Astrocyte (in vitro differentiated cells and primary cell): ENCODE data around the gene CCR2. TPM values are rescaled to one million over a fixed set of nuclear protein-coding genes. Genes with fewer than 3 reads are reported as not detected.
"Not testable (repeated sequence)": the region's sequence is repeated elsewhere in the genome, so short reads cannot be mapped to it uniquely, and the experiment has no call there.

Experiments used
- DNase-seq: peaks from one replicate; pipeline ENCODE4 v3.0.0-alpha.2; 2010; ENCODE audit warnings: low read depth
- FAIRE-seq: peaks from 2 replicates; lab custom pipeline; 2011; peaks lifted over from hg19 to GRCh38; lab: Jason Lieb, UNC
- H2AFZ ChIP-seq: 2 replicates; pipeline ENCODE4 v1.6.0; 2012; ENCODE audit warnings: low read depth, low read length, inconsistent platforms
- H3K27ac ChIP-seq: 2 replicates; pipeline ENCODE4 v1.5.1; 2011; ENCODE audit warnings: low read depth, low read length, inconsistent platforms
- H3K27me3 ChIP-seq: 2 replicates; pipeline ENCODE4 v1.6.0; 2011; ENCODE audit warnings: low read length, inconsistent platforms; ENCODE audit not compliant: insufficient read depth
- H3K36me3 ChIP-seq: 2 replicates; pipeline ENCODE4 v1.5.1; 2011; ENCODE audit warnings: low read length, inconsistent platforms; ENCODE audit not compliant: insufficient read depth
- H3K4me1 ChIP-seq: 2 replicates; pipeline ENCODE4 v1.5.1; 2011; ENCODE audit warnings: low read length, inconsistent platforms; ENCODE audit not compliant: insufficient read depth
- H3K4me2 ChIP-seq: 2 replicates; pipeline ENCODE4 v1.6.0; 2012; ENCODE audit warnings: low read length, inconsistent platforms
- H3K4me3 ChIP-seq: 2 replicates; pipeline ENCODE4 v1.5.1; 2011; ENCODE audit warnings: low read depth, mild to moderate bottlenecking, low read length, inconsistent platforms; ENCODE audit not compliant: insufficient read depth
- H3K79me2 ChIP-seq: 2 replicates; pipeline ENCODE4 v1.6.0; 2012; ENCODE audit warnings: mild to moderate bottlenecking, low read length, inconsistent platforms; ENCODE audit not compliant: insufficient read depth
- H3K9ac ChIP-seq: 2 replicates; pipeline ENCODE4 v1.6.0; 2012; ENCODE audit warnings: mild to moderate bottlenecking, low read length, inconsistent platforms
- H3K9me3 ChIP-seq: 2 replicates; pipeline ENCODE4 v1.5.1; 2012; ENCODE audit warnings: low read depth, mild to moderate bottlenecking, low read length, inconsistent platforms; ENCODE audit not compliant: insufficient read depth
- H4K20me1 ChIP-seq: 2 replicates; pipeline ENCODE4 v1.6.0; 2012; ENCODE audit warnings: low read length, inconsistent platforms; ENCODE audit not compliant: insufficient read depth
- H3K27ac Mint-ChIP-seq: one replicate; pipeline ENCODE4 v1.8.0; 2021; ENCODE audit warnings: mild to moderate bottlenecking, mixed read lengths; ENCODE audit not compliant: unreplicated experiment
- H3K27me3 Mint-ChIP-seq: one replicate; pipeline ENCODE4 v1.8.0; 2021; ENCODE audit warnings: low read depth, mixed read lengths; ENCODE audit not compliant: unreplicated experiment
- H3K36me3 Mint-ChIP-seq: one replicate; pipeline ENCODE4 v1.8.0; 2021; ENCODE audit warnings: low read depth, mixed read lengths; ENCODE audit not compliant: unreplicated experiment
- H3K4me1 Mint-ChIP-seq: one replicate; pipeline ENCODE4 v1.8.0; 2021; ENCODE audit warnings: low read depth, mixed read lengths; ENCODE audit not compliant: unreplicated experiment
- H3K4me3 Mint-ChIP-seq: one replicate; pipeline ENCODE4 v1.8.0; 2021; ENCODE audit warnings: mild to moderate bottlenecking, moderate library complexity, mixed read lengths; ENCODE audit not compliant: unreplicated experiment
- H3K9me3 Mint-ChIP-seq: one replicate; pipeline ENCODE4 v1.8.0; 2021; ENCODE audit warnings: mild to moderate bottlenecking, mixed read lengths; ENCODE audit not compliant: unreplicated experiment
- CTCF ChIP-seq: IDR thresholded peaks from 2 replicates; pipeline ENCODE4 v1.5.1; 2011; ENCODE audit warnings: low read depth, mild to moderate bottlenecking, inconsistent platforms, low read length, moderate library complexity; ENCODE audit not compliant: insufficient read depth
- EZH2 ChIP-seq: IDR thresholded peaks from 2 replicates; pipeline ENCODE4 v1.6.1; 2012; ENCODE audit warnings: mild to moderate bottlenecking, low read length, inconsistent platforms; ENCODE audit not compliant: insufficient read depth
- total RNA-seq: library from RNA; stranded (reverse); gene quantifications from 2 replicates; pipeline ENCODE4 v1.2.1, GENCODE V29; 2021

Gene CCR2
- total RNA-seq, 1 donor from 2014 or later = not detected

GRCh38 chr3:46321461-46322104, 32.3 kb upstream of the CCR2 start:
- no peak for TF ChIP-seq CTCF
- TF ChIP-seq EZH2 = no peak
- Histone ChIP-seq H3K36me3 (no peaks in the 10 kb centered on the region), H3K9ac (no peak overlapping the region), H3K27ac (no peak overlapping the region), H2AFZ (no peak overlapping the region), H3K4me3 (no peak overlapping the region), H3K4me1 (no peaks in the 10 kb centered on the region), H3K27me3 (no peaks in the 10 kb centered on the region), H3K4me2 (no peak overlapping the region), H3K79me2 (no peaks in the 10 kb centered on the region), H3K9me3 (no peaks in the 10 kb centered on the region), H4K20me1 (no peaks in the 10 kb centered on the region)
- FAIRE-seq (no peak), DNase-seq (no peak)
- no peaks in the 10 kb centered on the region for H3K36me3 Mint-ChIP-seq
- H3K4me1 Mint-ChIP-seq = no peaks in the 10 kb centered on the region
- peaks cover 3% of the 10 kb centered on the region for H3K9me3 Mint-ChIP-seq
- no peak overlapping the region for H3K4me3 Mint-ChIP-seq
- H3K27me3 Mint-ChIP-seq = peaks cover 22% of the 10 kb centered on the region
- no peak overlapping the region for H3K27ac Mint-ChIP-seq

GRCh38 chr3:46324036-46324435, 29.9 kb upstream of the CCR2 start:
- TF ChIP-seq EZH2 (no peak), CTCF (no peak)
- H3K4me1 Mint-ChIP-seq = no peaks in the 10 kb centered on the region

GRCh38 chr3:46325645-46326300, 28.1 kb upstream of the CCR2 start:
- Histone ChIP-seq H3K36me3 (no peaks in the 10 kb centered on the region), H3K4me1 (no peaks in the 10 kb centered on the region), H2AFZ (no peak overlapping the region), H4K20me1 (no peaks in the 10 kb centered on the region), H3K4me2 (no peak overlapping the region), H3K27me3 (no peaks in the 10 kb centered on the region), H3K27ac (no peak overlapping the region), H3K9ac (no peak overlapping the region), H3K4me3 (no peak overlapping the region), H3K9me3 (no peaks in the 10 kb centered on the region), H3K79me2 (no peaks in the 10 kb centered on the region)
- no peak overlapping the region for H3K4me3 Mint-ChIP-seq
- DNase-seq (no peak), FAIRE-seq (no peak)
- TF ChIP-seq CTCF = no peak
- no peak for TF ChIP-seq EZH2
- no peaks in the 10 kb centered on the region for H3K4me1 Mint-ChIP-seq
- H3K27ac Mint-ChIP-seq = no peak overlapping the region
- H3K36me3 Mint-ChIP-seq = no peaks in the 10 kb centered on the region
- H3K27me3 Mint-ChIP-seq = peaks cover 22% of the 10 kb centered on the region
- no peaks in the 10 kb centered on the region for H3K9me3 Mint-ChIP-seq

More at GRCh38 chr3:46324036-46324435, 29.9 kb upstream of the CCR2 start:
- Histone ChIP-seq H3K9ac (no peak overlapping the region), H3K27me3 (no peaks in the 10 kb centered on the region), H3K9me3 (no peaks in the 10 kb centered on the region), H3K4me3 (no peak overlapping the region), H3K79me2 (no peaks in the 10 kb centered on the region), H2AFZ (no peak overlapping the region), H4K20me1 (no peaks in the 10 kb centered on the region), H3K4me1 (no peaks in the 10 kb centered on the region), H3K36me3 (no peaks in the 10 kb centered on the region), H3K4me2 (no peak overlapping the region), H3K27ac (no peak overlapping the region)
- Mint-ChIP-seq H3K36me3 (no peaks in the 10 kb centered on the region), H3K27ac (no peak overlapping the region), H3K9me3 (no peaks in the 10 kb centered on the region), H3K27me3 (peaks cover 22% of the 10 kb centered on the region), H3K4me3 (no peak overlapping the region)
- FAIRE-seq = no peak
- no peak for DNase-seq

GRCh38 chr3:46330676-46331075, 23.2 kb upstream of the CCR2 start:
- H4K20me1 ChIP-seq, FAIRE-seq, H3K27ac ChIP-seq, H3K9me3 ChIP-seq, H3K27ac Mint-ChIP-seq, H3K9ac ChIP-seq, H3K79me2 ChIP-seq, H3K36me3 Mint-ChIP-seq, H2AFZ ChIP-seq, H3K27me3 ChIP-seq, H3K4me3 ChIP-seq, H3K4me1 ChIP-seq, H3K36me3 ChIP-seq, H3K4me1 Mint-ChIP-seq, H3K4me3 Mint-ChIP-seq, H3K4me2 ChIP-seq: not testable (repeated sequence)
- Mint-ChIP-seq H3K27me3 (peaks cover 18% of the 10 kb centered on the region), H3K9me3 (peaks cover 10% of the 10 kb centered on the region)
- DNase-seq = peak; percentile 63
